Measurements from ENCODE around the gene UNG. TPM values are rescaled to one million over a fixed set of nuclear protein-coding genes. Genes with fewer than 3 reads are reported as not detected.

UNG gene
- total RNA-seq, 2 donors from 2014 or later, result 52.0 to 58.1 TPM

DNA sequence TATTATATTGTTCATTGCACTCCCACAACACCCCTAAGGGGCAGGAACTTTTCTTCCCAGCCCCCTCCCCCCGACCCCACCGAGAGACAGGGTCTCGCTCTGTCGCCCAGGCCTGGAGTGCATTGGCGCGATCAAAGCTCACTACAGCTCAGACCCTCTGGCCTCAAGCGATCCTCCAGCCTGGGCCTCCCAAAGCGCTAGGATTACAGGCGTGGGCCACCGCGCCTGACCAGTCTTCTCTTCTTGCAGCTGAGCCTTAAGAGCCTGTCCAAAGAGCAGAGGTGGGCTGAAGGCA is 310 bp upstream of the UNG start:
- H3K9me3 Mint-ChIP-seq, result no peaks in the 10 kb centered on the region
- peaks cover 48% of the 10 kb centered on the region for H3K4me1 Mint-ChIP-seq (ENCODE audit: low read depth)
- peaks cover 3 to 10% of the 10 kb centered on the region in 2 donors for H3K36me3 Mint-ChIP-seq (ENCODE audit: insufficient read depth in 2 of 2)
- ATAC-seq (replicated peaks in 1 of 2), result no peak
- no peak for DNase-seq
- no peak overlapping the region for H3K27ac Mint-ChIP-seq
- peak overlapping the region; percentile 92 to 96 for H3K4me3 Mint-ChIP-seq
- H3K27me3 Mint-ChIP-seq (ENCODE audit: low read depth), result no peaks in the 10 kb centered on the region

- peaks cover 37% of the 10 kb centered on the region for H3K4me1 Mint-ChIP-seq (ENCODE audit: low read depth)
- peak overlapping the region; percentile 73 for H3K27ac Mint-ChIP-seq
- peak overlapping the region; percentile 92 to 96 for H3K4me3 Mint-ChIP-seq
- H3K9me3 Mint-ChIP-seq, result no peaks in the 10 kb centered on the region
- no peaks in the 10 kb centered on the region for H3K27me3 Mint-ChIP-seq (ENCODE audit: low read depth)
- ATAC-seq (replicated peaks in 1 of 2) (peak; percentile 24 to 37), DNase-seq (no peak)
- H3K36me3 Mint-ChIP-seq (ENCODE audit: insufficient read depth in 2 of 2), result peaks cover 3 to 17% of the 10 kb centered on the region in 2 donors
These were observed 797 bp downstream of the UNG start for GRCh38 chr12:109098183-109098604.

DNA sequence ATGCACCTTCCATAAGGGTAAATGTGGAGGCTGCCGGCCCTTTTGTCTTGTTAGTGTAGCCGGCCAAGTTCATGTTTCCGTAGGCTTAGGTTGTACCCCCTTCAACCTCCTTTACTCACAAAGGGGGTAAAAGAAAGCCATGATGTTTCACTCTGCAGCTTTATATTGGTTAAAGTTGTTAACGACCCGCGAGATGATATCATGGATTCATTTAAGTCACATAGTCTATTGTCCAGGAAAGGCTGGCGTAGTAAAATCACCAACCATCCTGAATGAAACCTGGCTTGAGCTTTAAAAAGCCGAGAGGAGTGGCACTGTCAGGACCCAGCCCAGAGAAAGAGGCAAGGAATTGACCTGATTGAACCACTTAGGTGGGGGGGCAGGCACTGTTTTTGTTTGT is 1.3 kb downstream of the UNG start:
- peak overlapping the region; percentile 89 for H3K27ac Mint-ChIP-seq
- peak overlapping the region; percentile 92 to 96 for H3K4me3 Mint-ChIP-seq
- peaks cover 32% of the 10 kb centered on the region for H3K4me1 Mint-ChIP-seq (ENCODE audit: low read depth)
- peaks cover 3 to 19% of the 10 kb centered on the region in 2 donors for H3K36me3 Mint-ChIP-seq (ENCODE audit: insufficient read depth in 2 of 2)
- H3K9me3 Mint-ChIP-seq, result no peaks in the 10 kb centered on the region
- DNase-seq (no peak), ATAC-seq (replicated peaks in 1 of 2) (no peak)
- H3K27me3 Mint-ChIP-seq (ENCODE audit: low read depth), result no peaks in the 10 kb centered on the region

DNA sequence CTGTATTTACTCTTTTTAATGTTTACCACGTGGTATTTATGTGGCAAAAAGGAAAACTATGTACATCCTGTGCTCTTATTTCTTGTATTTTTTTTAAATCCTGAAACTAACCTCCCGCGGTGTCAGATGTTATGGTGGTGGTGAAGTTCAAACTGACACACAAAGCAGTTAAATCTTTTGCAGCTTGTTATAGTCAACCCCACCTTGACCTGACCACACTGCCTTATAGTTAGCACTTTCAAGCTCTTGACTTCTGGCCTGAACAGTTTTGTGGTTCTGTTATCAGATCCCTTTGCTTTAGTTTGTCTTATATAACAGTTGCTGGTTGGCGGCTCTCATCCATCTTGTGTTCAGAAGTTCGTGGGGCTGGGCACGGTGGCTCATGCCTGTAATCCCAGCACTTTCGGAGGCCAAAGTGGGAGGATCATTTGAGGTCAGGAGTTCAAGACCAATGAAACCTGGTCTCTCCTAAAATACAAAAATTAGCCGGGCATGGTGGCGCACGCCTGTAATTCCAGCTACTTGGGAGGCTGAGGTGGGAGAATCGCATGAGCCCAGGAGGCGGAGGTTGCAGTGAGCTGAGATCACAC is 2.1 kb downstream of the UNG start:
- DNase-seq (no peak), ATAC-seq (replicated peaks in 1 of 2) (no peak)
- H3K36me3 Mint-ChIP-seq (ENCODE audit: insufficient read depth in 2 of 2), result peaks cover 3 to 21% of the 10 kb centered on the region in 2 donors
- H3K4me3 Mint-ChIP-seq, result peak overlapping the region; percentile 92 to 96
- peak overlapping the region; percentile 89 for H3K27ac Mint-ChIP-seq
- no peaks in the 10 kb centered on the region for H3K9me3 Mint-ChIP-seq
- no peaks in the 10 kb centered on the region for H3K27me3 Mint-ChIP-seq (ENCODE audit: low read depth)
- peaks cover 24% of the 10 kb centered on the region for H3K4me1 Mint-ChIP-seq (ENCODE audit: low read depth)

DNA sequence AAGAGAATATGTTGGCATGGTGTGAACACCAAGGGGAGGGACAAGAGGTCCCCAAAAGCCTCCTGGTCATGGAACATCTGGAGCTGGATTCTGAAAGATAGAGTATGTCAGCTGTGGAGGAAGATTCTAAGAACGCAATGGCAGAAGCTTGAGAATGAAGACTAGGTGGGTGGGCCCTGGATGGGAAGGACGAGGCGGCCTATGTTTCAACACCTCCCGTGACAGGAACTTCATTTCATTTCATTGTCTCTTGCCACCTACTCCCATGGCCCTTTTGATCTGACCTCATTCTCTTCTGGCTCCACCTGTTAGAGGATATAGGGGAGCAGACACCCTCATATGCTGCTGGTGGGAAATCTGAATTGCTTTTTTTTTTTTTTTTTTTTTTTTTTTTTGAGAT is 3.3 kb downstream of the UNG start:
- Mint-ChIP-seq H3K9me3 (no peaks in the 10 kb centered on the region), H3K4me3 (no peak overlapping the region), H3K27me3 (ENCODE audit: low read depth) (no peaks in the 10 kb centered on the region), H3K4me1 (ENCODE audit: low read depth) (peaks cover 23% of the 10 kb centered on the region), H3K36me3 (ENCODE audit: insufficient read depth in 2 of 2) (peaks cover 7 to 27% of the 10 kb centered on the region in 2 donors), H3K27ac (no peak overlapping the region)
- ATAC-seq (replicated peaks in 1 of 2) (no peak), DNase-seq (no peak)

DNA sequence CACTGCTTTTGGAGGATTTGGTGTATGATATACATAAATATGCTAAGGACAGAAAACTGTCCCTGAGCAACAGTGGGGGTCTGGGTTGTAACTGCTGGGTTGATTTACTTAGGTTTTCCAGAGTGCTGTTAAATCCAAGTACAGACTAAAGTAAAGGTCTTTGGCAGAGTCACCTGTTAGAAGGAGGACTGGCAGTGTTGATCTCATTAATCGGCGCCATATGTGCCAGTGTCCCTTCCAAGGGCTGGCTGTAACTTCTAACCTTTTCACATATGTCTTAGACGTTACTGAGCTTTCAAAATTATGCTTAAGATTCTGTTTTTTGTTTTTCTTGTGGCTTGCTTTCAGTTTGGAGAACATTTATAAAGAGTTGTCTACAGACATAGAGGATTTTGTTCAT is 5.1 kb downstream of the UNG start:
- no peaks in the 10 kb centered on the region for H3K9me3 Mint-ChIP-seq
- ATAC-seq (replicated peaks in 1 of 2), result no peak
- DNase-seq, result no peak
- H3K27ac Mint-ChIP-seq, result no peak overlapping the region
- no peak overlapping the region for H3K4me3 Mint-ChIP-seq
- H3K4me1 Mint-ChIP-seq (ENCODE audit: low read depth), result peaks cover 23% of the 10 kb centered on the region
- H3K36me3 Mint-ChIP-seq (ENCODE audit: insufficient read depth in 2 of 2), result peaks cover 8 to 36% of the 10 kb centered on the region in 2 donors
- H3K27me3 Mint-ChIP-seq (ENCODE audit: low read depth), result no peaks in the 10 kb centered on the region

DNA sequence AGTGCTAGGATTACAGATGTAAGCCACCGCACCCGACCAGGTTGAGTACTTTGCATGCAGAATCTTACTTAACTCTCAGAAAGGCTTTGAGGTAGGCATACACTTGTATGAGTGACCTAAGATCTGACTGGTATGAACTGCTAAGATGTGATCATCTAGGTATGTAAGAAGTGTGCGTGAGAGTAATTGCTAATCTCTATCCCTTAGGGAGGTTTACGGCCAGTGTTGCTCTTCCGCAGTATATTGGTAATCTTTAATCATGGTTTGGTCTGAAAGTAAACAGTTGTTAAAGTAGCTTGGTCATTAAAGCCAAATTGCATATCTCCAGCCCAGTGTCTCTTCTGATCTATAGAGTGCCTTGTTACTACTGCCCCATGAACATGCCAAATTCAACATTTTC is 7.8 kb downstream of the UNG start:
- peaks cover 7 to 33% of the 10 kb centered on the region in 2 donors for H3K36me3 Mint-ChIP-seq (ENCODE audit: insufficient read depth in 2 of 2)
- H3K4me1 Mint-ChIP-seq (ENCODE audit: low read depth), result peaks cover 3% of the 10 kb centered on the region
- ATAC-seq (replicated peaks in 1 of 2), result no peak
- no peak overlapping the region for H3K4me3 Mint-ChIP-seq
- H3K27me3 Mint-ChIP-seq (ENCODE audit: low read depth), result no peaks in the 10 kb centered on the region
- no peaks in the 10 kb centered on the region for H3K9me3 Mint-ChIP-seq
- DNase-seq, result no peak
- H3K27ac Mint-ChIP-seq, result no peak overlapping the region

DNA sequence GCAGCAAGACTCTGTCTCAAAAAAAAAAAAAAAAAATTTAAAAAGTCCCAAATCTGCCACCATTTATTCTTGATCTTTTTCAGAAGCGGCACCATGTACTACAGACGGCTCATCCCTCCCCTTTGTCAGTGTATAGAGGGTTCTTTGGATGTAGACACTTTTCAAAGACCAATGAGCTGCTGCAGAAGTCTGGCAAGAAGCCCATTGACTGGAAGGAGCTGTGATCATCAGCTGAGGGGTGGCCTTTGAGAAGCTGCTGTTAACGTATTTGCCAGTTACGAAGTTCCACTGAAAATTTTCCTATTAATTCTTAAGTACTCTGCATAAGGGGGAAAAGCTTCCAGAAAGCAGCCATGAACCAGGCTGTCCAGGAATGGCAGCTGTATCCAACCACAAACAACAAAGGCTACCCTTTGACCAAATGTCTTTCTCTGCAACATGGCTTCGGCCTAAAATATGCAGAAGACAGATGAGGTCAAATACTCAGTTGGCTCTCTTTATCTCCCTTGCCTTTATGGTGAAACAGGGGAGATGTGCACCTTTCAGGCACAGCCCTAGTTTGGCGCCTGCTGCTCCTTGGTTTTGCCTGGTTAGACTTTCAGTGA is 12.5 kb downstream of the UNG start:
- peaks cover 5 to 18% of the 10 kb centered on the region in 2 donors for H3K36me3 Mint-ChIP-seq (ENCODE audit: insufficient read depth in 2 of 2)
- H3K9me3 Mint-ChIP-seq, result no peaks in the 10 kb centered on the region
- ATAC-seq (replicated peaks in 1 of 2) (no peak), DNase-seq (no peak)
- H3K4me3 Mint-ChIP-seq, result no peak overlapping the region
- peaks cover 7% of the 10 kb centered on the region for H3K4me1 Mint-ChIP-seq (ENCODE audit: low read depth)
- H3K27me3 Mint-ChIP-seq (ENCODE audit: low read depth), result no peaks in the 10 kb centered on the region
- H3K27ac Mint-ChIP-seq, result no peak overlapping the region

GRCh38 chr12:109110988-109111495 is 13.6 kb downstream of the UNG start:
- ATAC-seq (replicated peaks in 1 of 2), result peak; percentile 85 to 90
- peak overlapping the region; percentile 76 to 77 for H3K4me3 Mint-ChIP-seq
- no peak overlapping the region for H3K27ac Mint-ChIP-seq
- no peaks in the 10 kb centered on the region for H3K9me3 Mint-ChIP-seq
- peaks cover 0 to 9% of the 10 kb centered on the region in 2 donors for H3K36me3 Mint-ChIP-seq (ENCODE audit: insufficient read depth in 2 of 2)
- no peaks in the 10 kb centered on the region for H3K27me3 Mint-ChIP-seq (ENCODE audit: low read depth)
- peak; percentile 49 to 54 for DNase-seq
- H3K4me1 Mint-ChIP-seq (ENCODE audit: low read depth), result peaks cover 10% of the 10 kb centered on the region

DNA sequence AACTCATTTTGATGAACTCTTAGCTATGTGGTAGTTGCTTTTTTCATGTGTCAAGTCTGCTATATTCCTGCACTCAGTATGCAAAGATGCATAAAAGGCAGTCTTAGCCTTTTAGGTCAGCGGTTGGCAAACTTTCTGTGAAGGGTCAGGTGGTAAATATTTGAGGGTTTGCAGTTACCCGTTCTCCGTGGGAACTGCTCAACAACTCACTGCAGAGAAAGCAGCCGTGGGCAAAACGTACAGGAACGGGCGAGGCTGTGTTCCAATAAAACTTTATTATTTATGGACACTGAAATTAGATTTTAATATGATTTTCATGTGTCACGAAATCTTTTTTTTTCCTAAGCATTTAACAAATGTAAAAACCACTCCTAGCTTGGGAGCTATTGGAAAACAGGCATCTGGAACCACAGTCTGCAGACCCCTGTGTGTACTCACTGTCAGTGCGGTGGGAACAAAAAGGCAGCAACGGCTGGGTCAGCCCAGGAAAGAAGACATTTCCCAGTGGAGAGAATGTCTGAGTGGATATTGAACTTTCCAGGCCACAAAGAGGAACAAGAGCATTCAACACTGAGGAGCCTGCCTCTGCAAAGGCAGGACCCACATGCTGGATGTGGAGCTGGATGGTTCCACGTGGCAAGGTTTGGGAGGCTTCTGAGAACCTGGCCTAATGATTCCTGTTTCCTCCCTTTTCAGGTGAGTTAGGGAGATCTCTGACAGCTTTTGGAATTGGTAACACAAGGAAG is 15.5 kb downstream of the UNG start:
- Mint-ChIP-seq H3K27ac (no peak overlapping the region), H3K4me3 (no peak overlapping the region), H3K4me1 (ENCODE audit: low read depth) (peaks cover 10% of the 10 kb centered on the region), H3K36me3 (ENCODE audit: insufficient read depth in 2 of 2) (peaks cover 0 to 1% of the 10 kb centered on the region in 2 donors), H3K9me3 (no peaks in the 10 kb centered on the region), H3K27me3 (ENCODE audit: low read depth) (no peaks in the 10 kb centered on the region)
- no peak for DNase-seq
- no peak for ATAC-seq (replicated peaks in 1 of 2)

- Mint-ChIP-seq H3K4me3 (no peak overlapping the region), H3K27me3 (ENCODE audit: low read depth) (no peaks in the 10 kb centered on the region), H3K27ac (no peak overlapping the region), H3K9me3 (no peaks in the 10 kb centered on the region), H3K36me3 (ENCODE audit: insufficient read depth in 2 of 2) (no peaks in the 10 kb centered on the region), H3K4me1 (ENCODE audit: low read depth) (peaks cover 10% of the 10 kb centered on the region)
- DNase-seq, result no peak
- no peak for ATAC-seq (replicated peaks in 1 of 2)
These were observed 16.4 kb downstream of the UNG start for GRCh38 chr12:109113661-109114321.

GRCh38 chr12:109114644-109115043 is 17.2 kb downstream of the UNG start:
- H3K36me3 Mint-ChIP-seq (ENCODE audit: insufficient read depth in 2 of 2), result no peaks in the 10 kb centered on the region
- H3K4me3 Mint-ChIP-seq, result no peak overlapping the region
- ATAC-seq (replicated peaks in 1 of 2) (no peak), DNase-seq (no peak)
- no peaks in the 10 kb centered on the region for H3K27me3 Mint-ChIP-seq (ENCODE audit: low read depth)
- H3K4me1 Mint-ChIP-seq (ENCODE audit: low read depth), result peaks cover 10% of the 10 kb centered on the region
- no peak overlapping the region for H3K27ac Mint-ChIP-seq
- H3K9me3 Mint-ChIP-seq, result no peaks in the 10 kb centered on the region

- Mint-ChIP-seq H3K36me3 (ENCODE audit: insufficient read depth in 2 of 2) (no peaks in the 10 kb centered on the region), H3K4me3 (no peak overlapping the region), H3K27me3 (ENCODE audit: low read depth) (no peaks in the 10 kb centered on the region), H3K9me3 (no peaks in the 10 kb centered on the region), H3K4me1 (ENCODE audit: low read depth) (peaks cover 10% of the 10 kb centered on the region), H3K27ac (no peak overlapping the region)
- DNase-seq (no peak), ATAC-seq (replicated peaks in 1 of 2) (no peak)
These were observed 18.0 kb downstream of the UNG start for GRCh38 chr12:109115404-109115757.

Data from activated T-cell treated with anti-CD3 and anti-CD28 coated beads, Interleukin-2, amount 50 U/mL, for 72 hours (primary cell).